K562 (cell line): ENCODE data around the gene SENP7. TPM values are rescaled to one million over a fixed set of nuclear protein-coding genes. Genes with fewer than 3 reads are reported as not detected.

Experiments
- BACH1 ChIP-seq: fragments of 200-800 bp; sonication (Bioruptor generic); IDR thresholded peaks from 2 replicates; pipeline ENCODE4 v1.6.1; 2016; ENCODE audit warnings: missing genetic modification characterization, missing compliant biosample characterization
- BCOR ChIP-seq: fragments of 450-650 bp; IDR thresholded peaks from 2 replicates; pipeline ENCODE4 v1.6.1; 2016
- CBX5 ChIP-seq: IDR thresholded peaks from 2 replicates; pipeline ENCODE4 v1.6.1; 2014; ENCODE audit warnings: low read depth, borderline replicate concordance
- CGGBP1 ChIP-seq: fragments of 250-450 bp; sonication (Bioruptor Pico); IDR thresholded peaks from 2 replicates; pipeline ENCODE4 v1.9.0; 2021; ENCODE audit warnings: mild to moderate bottlenecking
- DACH1 ChIP-seq: fragments of 450-650 bp; IDR thresholded peaks from 2 replicates; pipeline ENCODE4 v1.6.1; 2018; ENCODE audit not compliant: partially characterized antibody
- DPF2 ChIP-seq: fragments of 450-650 bp; IDR thresholded peaks from 2 replicates; pipeline ENCODE4 v1.6.1; 2016
- ELK1 ChIP-seq: sonication (generic); formaldehyde crosslinking; IDR thresholded peaks from 2 replicates; pipeline ENCODE4 v1.8.1; 2022; ENCODE audit warnings: missing genetic modification reagents
- FIP1L1 ChIP-seq: fragments of 200-400 bp; formaldehyde crosslinking; IDR thresholded peaks from 2 replicates; pipeline ENCODE4 v1.6.1; 2018; ENCODE audit warnings: mild to moderate bottlenecking, low read depth, low read length; ENCODE audit not compliant: poor library complexity, severe bottlenecking
- FOXJ2 ChIP-seq: fragments of 200-800 bp; sonication (Bioruptor generic); IDR thresholded peaks from 2 replicates; pipeline ENCODE4 v1.6.1; 2016; ENCODE audit warnings: missing genetic modification characterization, missing compliant biosample characterization
- GTF2E2 ChIP-seq: fragments of 200-800 bp; sonication (Bioruptor generic); IDR thresholded peaks from 2 replicates; pipeline ENCODE4 v1.6.1; 2016; ENCODE audit warnings: missing genetic modification characterization, missing compliant biosample characterization
- HDAC2 ChIP-seq: fragments of 450-650 bp; IDR thresholded peaks from 2 replicates; pipeline ENCODE4 v1.6.1; 2016; ENCODE audit warnings: mild to moderate bottlenecking
- KLF10 ChIP-seq: fragments of 250-450 bp; sonication (Bioruptor Pico); IDR thresholded peaks from 2 replicates; pipeline ENCODE4 v1.6.1; 2021; ENCODE audit warnings: matching md5 sums
- MAFF ChIP-seq: IDR thresholded peaks from 2 replicates; pipeline ENCODE4 v1.6.1; 2012; ENCODE audit warnings: low read length, improper control_type of control experiment
- MEF2D ChIP-seq: conservative IDR thresholded peaks from 2 replicates; pipeline ENCODE4 v1.6.1; 2016; ENCODE audit warnings: low read depth, missing genetic modification characterization, missing compliant biosample characterization
- NR2C1 ChIP-seq, 2 experiments: fragments of 450-650 bp; IDR thresholded peaks; 2 replicates each; pipeline ENCODE4 v1.6.1; 2017; ENCODE audit warnings: mild to moderate bottlenecking in 2 of 2, antibody characterized with exemption in 1 of 2, inconsistent platforms in 1 of 2, missing compliant biosample characterization in 1 of 2, missing genetic modification characterization in 1 of 2
- PCBP1 ChIP-seq: fragments of 200-400 bp; formaldehyde crosslinking; IDR thresholded peaks from 2 replicates; pipeline ENCODE4 v1.6.1; 2018; ENCODE audit warnings: mild to moderate bottlenecking, low read depth, low read length; ENCODE audit not compliant: poor library complexity, severe bottlenecking
- PHB ChIP-seq: fragments of 250-450 bp; sonication (Bioruptor Pico); IDR thresholded peaks from 2 replicates; pipeline ENCODE4 v1.5.0; 2021
- PHF21A ChIP-seq: fragments of 450-650 bp; IDR thresholded peaks from 2 replicates; pipeline ENCODE4 v1.6.1; 2017; ENCODE audit warnings: low read depth, borderline replicate concordance
- POLR2AphosphoS5 ChIP-seq: IDR thresholded peaks from 2 replicates; pipeline ENCODE4 v1.6.1; 2011; ENCODE audit warnings: mild to moderate bottlenecking, low read depth, low read length, moderate library complexity; ENCODE audit not compliant: control insufficient read depth, insufficient read depth
- SUPT5H ChIP-seq: fragments of 450-650 bp; IDR thresholded peaks from 2 replicates; pipeline ENCODE4 v1.6.1; 2016
- TAF9B ChIP-seq: fragments of 450-650 bp; IDR thresholded peaks from 2 replicates; pipeline ENCODE4 v1.6.1; 2018; ENCODE audit warnings: mild to moderate bottlenecking; ENCODE audit not compliant: partially characterized antibody
- TOE1 ChIP-seq, 2 experiments: fragments of 450-650 bp in 1 of 2; sonication (generic) in 1 of 2; formaldehyde crosslinking in 1 of 2; IDR thresholded peaks; 2 replicates each; pipeline versions ENCODE4 v1.7.1 to v1.8.0; 2016 to 2022; ENCODE audit warnings: borderline replicate concordance in 2 of 2, mild to moderate bottlenecking in 2 of 2, antibody characterized with exemption in 1 of 2, inconsistent platforms in 1 of 2, low read depth in 1 of 2, missing genetic modification reagents in 1 of 2, moderate library complexity in 1 of 2
- ZBTB12 ChIP-seq: fragments of 250-450 bp; sonication (Bioruptor Pico); IDR thresholded peaks from 2 replicates; pipeline ENCODE4 v1.4.0; 2020
- ZBTB9 ChIP-seq: fragments of 450-650 bp; formaldehyde crosslinking; IDR thresholded peaks from 2 replicates; pipeline ENCODE4 v1.4.0; 2020; ENCODE audit warnings: mild to moderate bottlenecking, moderate library complexity
- ZEB2 ChIP-seq: fragments of 450-650 bp; IDR thresholded peaks from 2 replicates; pipeline ENCODE4 v1.6.1; 2016
- ZKSCAN3 ChIP-seq: fragments of 250-450 bp; sonication (Bioruptor Pico); IDR thresholded peaks from 2 replicates; pipeline ENCODE4 v1.4.0; 2020
- ZNF224 ChIP-seq: sonication (generic); formaldehyde crosslinking; IDR thresholded peaks from 2 replicates; pipeline ENCODE4 v1.8.0; 2022; ENCODE audit warnings: mild to moderate bottlenecking, missing genetic modification reagents
- polyA plus RNA-seq, 8 experiments: library from polyadenylated mRNA; depleted of rRNA in 4 of 8; stranded (reverse) in 5 of 8; unstranded in 3 of 8; fragments of >200 nt; fragmentation: Nextera tagmentation in 2 of 8; fragmentation: Illumina TruSeq in 1 of 8; extraction: Ambion mirVana in 2 of 8; extraction: Trizol in 1 of 8; gene quantifications; 2 replicates each; pipeline versions ENCODE4 v1.2.1 to v1.2.3, GENCODE V29; 2011 to 2014; ENCODE audit warnings: inconsistent platforms in 1 of 8, missing spikeins in 1 of 8
- total RNA-seq, 7 experiments: library from RNA; depleted of rRNA in 6 of 7; stranded (reverse); fragments of >200 nt in 6 of 7; fragmentation: Illumina TruSeq in 2 of 7; extraction: Trizol in 2 of 7; gene quantifications; 2 replicates each; pipeline versions ENCODE4 v1.2.1 to v1.2.3, GENCODE V29; 2011 to 2021; ENCODE audit warnings: low replicate concordance in 1 of 7

Gene SENP7
- total and polyA plus RNA-seq, 9 of the 15 experiments (the other 6 are each of a cell fraction or from before 2014, with no cell fraction given), result 4.1 to 21.9 (median 10.7) TPM

GRCh38 chr3:101513419-101513986, 491 bp upstream of the SENP7 start (continued):
- TF ChIP-seq PHB (CRISPR knock-in tag), result no peak
- TF ChIP-seq TOE1 (IDR thresholded peaks at IDR 0.05; ENCODE audit: borderline replicate concordance), result no peak
- no peak for TF ChIP-seq TOE1 (CRISPR knock-in tag; IDR thresholded peaks at IDR 0.05; ENCODE audit: borderline replicate concordance, low read depth)
- TF ChIP-seq DPF2, result no peak
- no peak for TF ChIP-seq HDAC2
- TF ChIP-seq ZNF224 (CRISPR knock-in tag), result no peak
- TF ChIP-seq NR2C1 (IDR thresholded peaks at IDR 0.05), result no peak; the same call in 1 of the 2 replicates
- no peak for TF ChIP-seq NR2C1 (tag; IDR thresholded peaks at IDR 0.05)
- TF ChIP-seq ZBTB9, result no peak
- no peak for TF ChIP-seq PCBP1
- TF ChIP-seq ZEB2, result no peak
- TF ChIP-seq MAFF, result peak; percentile 80
- no peak for TF ChIP-seq FIP1L1
- no peak for TF ChIP-seq DACH1
- TF ChIP-seq CBX5, result no peak
- no peak for TF ChIP-seq POLR2AphosphoS5
- no peak for TF ChIP-seq FOXJ2 (tag)
- no peak for TF ChIP-seq ZKSCAN3
- no peak for TF ChIP-seq KLF10
- TF ChIP-seq ELK1 (CRISPR knock-in tag), result no peak
- TF ChIP-seq TAF9B, result peak; percentile 39
- peak; percentile 16; the same call in 1 of the 2 replicates for TF ChIP-seq GTF2E2 (tag)
- no peak for TF ChIP-seq BCOR
- no peak for TF ChIP-seq ZBTB12
- TF ChIP-seq SUPT5H, result no peak
- TF ChIP-seq BACH1, result no peak
- no peak for TF ChIP-seq PHF21A
- TF ChIP-seq CGGBP1, result no peak
- no peak for TF ChIP-seq MEF2D (tag)
